Peyer's patch (tissue), 4 donors: Measurements from ENCODE around the gene TMEM87B.

Experiments
- POLR2A ChIP-seq, 2 donors: fragments of 450-650 bp; IDR thresholded peaks; one replicate each; pipeline ENCODE4 v1.5.1; 2017; ENCODE audit warnings: antibody characterized with exemption in 2 of 2, mild to moderate bottlenecking in 2 of 2, moderate library complexity in 2 of 2
- TF ChIP-seq, protein P1 (sequence below), 6 experiments: fragments of 450-650 bp in 4 of 6; fragments of 200-600 bp in 2 of 6; sonication (generic) in 1 of 6; IDR thresholded peaks; one replicate each; pipeline ENCODE4 v1.5.1; 2017 to 2019; ENCODE audit warnings: antibody characterized with exemption in 6 of 6, mild to moderate bottlenecking in 3 of 6, moderate library complexity in 1 of 6

DNA sequence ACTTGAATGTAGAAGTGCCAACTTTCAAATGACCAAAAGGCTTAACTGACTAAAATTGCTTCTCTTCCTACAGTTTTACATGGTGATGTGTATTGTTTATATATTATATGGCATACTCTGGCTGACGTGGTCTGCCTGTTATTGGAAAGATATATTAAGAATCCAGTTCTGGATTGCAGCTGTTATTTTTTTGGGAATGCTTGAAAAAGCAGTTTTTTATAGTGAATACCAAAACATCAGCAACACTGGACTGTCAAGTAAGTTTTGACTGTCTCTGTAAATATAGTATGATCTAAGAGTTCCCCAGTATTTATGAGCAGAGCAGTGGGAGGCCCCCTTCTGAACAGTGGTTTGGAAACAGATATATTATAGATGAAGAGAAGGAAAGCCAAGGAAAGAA is 26.2 kb downstream of the TMEM87B start:
- TF ChIP-seq, protein P1, sequence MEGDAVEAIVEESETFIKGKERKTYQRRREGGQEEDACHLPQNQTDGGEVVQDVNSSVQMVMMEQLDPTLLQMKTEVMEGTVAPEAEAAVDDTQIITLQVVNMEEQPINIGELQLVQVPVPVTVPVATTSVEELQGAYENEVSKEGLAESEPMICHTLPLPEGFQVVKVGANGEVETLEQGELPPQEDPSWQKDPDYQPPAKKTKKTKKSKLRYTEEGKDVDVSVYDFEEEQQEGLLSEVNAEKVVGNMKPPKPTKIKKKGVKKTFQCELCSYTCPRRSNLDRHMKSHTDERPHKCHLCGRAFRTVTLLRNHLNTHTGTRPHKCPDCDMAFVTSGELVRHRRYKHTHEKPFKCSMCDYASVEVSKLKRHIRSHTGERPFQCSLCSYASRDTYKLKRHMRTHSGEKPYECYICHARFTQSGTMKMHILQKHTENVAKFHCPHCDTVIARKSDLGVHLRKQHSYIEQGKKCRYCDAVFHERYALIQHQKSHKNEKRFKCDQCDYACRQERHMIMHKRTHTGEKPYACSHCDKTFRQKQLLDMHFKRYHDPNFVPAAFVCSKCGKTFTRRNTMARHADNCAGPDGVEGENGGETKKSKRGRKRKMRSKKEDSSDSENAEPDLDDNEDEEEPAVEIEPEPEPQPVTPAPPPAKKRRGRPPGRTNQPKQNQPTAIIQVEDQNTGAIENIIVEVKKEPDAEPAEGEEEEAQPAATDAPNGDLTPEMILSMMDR (IDR thresholded peaks at IDR 0.05): no peak
- no peak for TF ChIP-seq POLR2A (IDR thresholded peaks at IDR 0.05)
